Tibial nerve (tissue), 4 donors: ENCODE measurements around the gene DPAGT1.

Source experiments
- EP300 ChIP-seq, 2 donors: sonication (generic); formaldehyde crosslinking; IDR thresholded peaks; one replicate each; pipeline ENCODE4 v1.6.1; 2017; ENCODE audit warnings: antibody characterized with exemption in 2 of 2, mild to moderate bottlenecking in 1 of 2
- POLR2A ChIP-seq, 2 donors: fragments of 450-650 bp; IDR thresholded peaks; one replicate each; pipeline ENCODE4 v1.6.1; 2017; ENCODE audit warnings: antibody characterized with exemption in 2 of 2, mild to moderate bottlenecking in 2 of 2, moderate library complexity in 2 of 2
- TF ChIP-seq, protein P1 (sequence below), 5 experiments: fragments of 200-600 bp in 3 of 5; fragments of 450-650 bp in 2 of 5; sonication (generic) in 3 of 5; IDR thresholded peaks; one replicate each; pipeline ENCODE4 v1.5.1; 2016 to 2019; ENCODE audit warnings: antibody characterized with exemption in 5 of 5, mild to moderate bottlenecking in 3 of 5, moderate library complexity in 2 of 5

DNA sequence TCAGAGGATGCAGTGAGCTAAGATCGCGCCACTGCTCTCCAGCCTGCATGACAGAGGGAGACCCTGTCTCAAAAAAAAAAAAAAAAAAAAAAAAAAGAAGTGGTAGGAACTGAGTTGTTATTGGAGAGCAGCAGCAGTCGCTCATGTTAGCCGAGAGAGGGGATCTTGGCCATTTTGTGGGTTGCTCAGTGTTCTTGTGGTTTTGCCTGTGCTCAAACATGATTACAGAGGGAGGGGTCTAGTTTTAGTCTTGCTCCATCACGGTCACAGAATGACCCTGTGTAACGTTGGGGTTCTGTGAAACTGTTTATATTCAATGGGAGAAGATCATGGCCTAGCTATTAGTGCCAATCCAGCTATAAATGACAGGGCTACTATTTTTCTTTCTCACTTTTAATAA is 1.9 kb downstream of the DPAGT1 start:
- TF ChIP-seq, protein P1, sequence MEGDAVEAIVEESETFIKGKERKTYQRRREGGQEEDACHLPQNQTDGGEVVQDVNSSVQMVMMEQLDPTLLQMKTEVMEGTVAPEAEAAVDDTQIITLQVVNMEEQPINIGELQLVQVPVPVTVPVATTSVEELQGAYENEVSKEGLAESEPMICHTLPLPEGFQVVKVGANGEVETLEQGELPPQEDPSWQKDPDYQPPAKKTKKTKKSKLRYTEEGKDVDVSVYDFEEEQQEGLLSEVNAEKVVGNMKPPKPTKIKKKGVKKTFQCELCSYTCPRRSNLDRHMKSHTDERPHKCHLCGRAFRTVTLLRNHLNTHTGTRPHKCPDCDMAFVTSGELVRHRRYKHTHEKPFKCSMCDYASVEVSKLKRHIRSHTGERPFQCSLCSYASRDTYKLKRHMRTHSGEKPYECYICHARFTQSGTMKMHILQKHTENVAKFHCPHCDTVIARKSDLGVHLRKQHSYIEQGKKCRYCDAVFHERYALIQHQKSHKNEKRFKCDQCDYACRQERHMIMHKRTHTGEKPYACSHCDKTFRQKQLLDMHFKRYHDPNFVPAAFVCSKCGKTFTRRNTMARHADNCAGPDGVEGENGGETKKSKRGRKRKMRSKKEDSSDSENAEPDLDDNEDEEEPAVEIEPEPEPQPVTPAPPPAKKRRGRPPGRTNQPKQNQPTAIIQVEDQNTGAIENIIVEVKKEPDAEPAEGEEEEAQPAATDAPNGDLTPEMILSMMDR (IDR thresholded peaks at IDR 0.05), result no peak
- TF ChIP-seq EP300 (IDR thresholded peaks at IDR 0.05) (no peak), POLR2A (IDR thresholded peaks at IDR 0.05) (no peak)
